ENCODE results near the gene MEGF10.
"Not testable (repeated sequence)": the region's sequence is repeated elsewhere in the genome, so short reads cannot be mapped to it uniquely, and the experiment has no call there.

MEGF10 gene

DNA sequence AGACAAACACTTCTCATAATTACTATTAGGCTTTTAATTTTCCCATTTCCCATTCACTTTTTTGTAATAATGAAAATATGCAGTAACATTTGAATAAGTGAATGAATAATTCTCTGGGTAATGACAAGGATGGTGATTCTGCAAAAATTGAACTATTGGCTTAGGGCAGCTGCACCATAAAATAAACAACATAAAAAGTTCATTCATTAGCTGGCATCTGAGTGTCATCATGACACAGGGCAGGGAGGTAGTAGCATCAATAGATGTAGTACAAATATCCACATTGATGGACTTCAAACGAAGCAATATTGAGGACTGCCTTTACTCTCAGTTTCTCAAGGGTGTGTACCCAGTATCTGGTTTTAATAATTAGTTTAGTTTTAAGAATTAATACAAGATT is 4.9 kb downstream of the MEGF10 start:
- no CpG with 5 or more reads among the region's 1 CpG for WGBS
- H2BK120ac ChIP-seq (ENCODE audit: low read depth, low read length): no peak overlapping the region
- H3K4me3 ChIP-seq (ENCODE audit: insufficient read depth in 1 of 2, low read depth in 1 of 2, low read length in 2 of 2): no peak overlapping the region
- no peak overlapping the region for H3K14ac ChIP-seq (ENCODE audit: low read length in 2 of 2)
- no peaks in the 10 kb centered on the region for H3K36me3 ChIP-seq (ENCODE audit: control insufficient read depth in 1 of 2, insufficient read depth in 2 of 2, low read depth in 1 of 2, low read length in 2 of 2)
- no peak overlapping the region for H3K27ac ChIP-seq (ENCODE audit: low read length, poor library complexity, severe bottlenecking)
- no peak overlapping the region for H2AK5ac ChIP-seq (ENCODE audit: low read length, severe bottlenecking)
- H3K4me2 ChIP-seq (ENCODE audit: low read length, poor library complexity, severe bottlenecking): no peak overlapping the region
- no peak overlapping the region for H2BK15ac ChIP-seq (ENCODE audit: low read depth, poor library complexity, severe bottlenecking)
- no peak overlapping the region for H2AFZ ChIP-seq (ENCODE audit: low read depth, low read length)
- H2BK12ac ChIP-seq (ENCODE audit: low read length in 2 of 2): no peak overlapping the region
- H3K27me3 ChIP-seq (ENCODE audit: control insufficient read depth in 1 of 2, insufficient read depth in 1 of 2, low read length in 2 of 2): peaks cover 0 to 13% of the 10 kb centered on the region in 2 experiments
- no peak overlapping the region for H3K4ac ChIP-seq (ENCODE audit: low read depth in 1 of 2, low read length in 2 of 2)
- no peak for DNase-seq
- H3K9me3 ChIP-seq (ENCODE audit: control insufficient read depth, low read length): no peaks in the 10 kb centered on the region
- no peak overlapping the region for H4K8ac ChIP-seq (ENCODE audit: low read length)
- H3K18ac ChIP-seq (ENCODE audit: low read depth in 1 of 2, low read length in 2 of 2): no peak overlapping the region
- H3K23ac ChIP-seq (ENCODE audit: low read length in 2 of 2): no peak overlapping the region
- H3K9ac ChIP-seq (ENCODE audit: low read length): no peak overlapping the region
- H3K4me1 ChIP-seq (ENCODE audit: control insufficient read depth, insufficient read depth, low read depth, low read length): peaks cover 5% of the 10 kb centered on the region
- no peaks in the 10 kb centered on the region for H3K79me1 ChIP-seq (replicated peaks; ENCODE audit: low read length, poor library complexity, severe bottlenecking)
- no peak overlapping the region for H2BK5ac ChIP-seq (ENCODE audit: low read depth, low read length, poor library complexity, severe bottlenecking)
- H4K91ac ChIP-seq (ENCODE audit: low read length): no peak overlapping the region

GRCh38 chr5:127296321-127296720 is 5.7 kb downstream of the MEGF10 start:
- peaks cover 0 to 9% of the 10 kb centered on the region in 2 experiments for H3K27me3 ChIP-seq (ENCODE audit: control insufficient read depth in 1 of 2, insufficient read depth in 1 of 2, low read length in 2 of 2)
- DNase-seq: peak; percentile 9
- H3K4me2 ChIP-seq (ENCODE audit: low read length, poor library complexity, severe bottlenecking): no peak overlapping the region

GRCh38 chr5:127296894-127297293 is 6.3 kb downstream of the MEGF10 start:
- H4K8ac ChIP-seq (ENCODE audit: low read length); H2BK120ac ChIP-seq (ENCODE audit: low read depth, low read length); H2BK5ac ChIP-seq (ENCODE audit: low read depth, low read length, poor library complexity, severe bottlenecking); H2AK5ac ChIP-seq (ENCODE audit: low read length, severe bottlenecking); H2AFZ ChIP-seq (ENCODE audit: low read depth, low read length); H3K27ac ChIP-seq (ENCODE audit: low read length, poor library complexity, severe bottlenecking); DNase-seq; H3K9me3 ChIP-seq (ENCODE audit: control insufficient read depth, low read length); H3K14ac ChIP-seq (ENCODE audit: low read length in 2 of 2); H3K4me2 ChIP-seq (ENCODE audit: low read length, poor library complexity, severe bottlenecking); H3K4me3 ChIP-seq (ENCODE audit: insufficient read depth in 1 of 2, low read depth in 1 of 2, low read length in 2 of 2); H3K9ac ChIP-seq (ENCODE audit: low read length); H3K23ac ChIP-seq (ENCODE audit: low read length in 2 of 2); H3K79me1 ChIP-seq (replicated peaks; ENCODE audit: low read length, poor library complexity, severe bottlenecking); H4K91ac ChIP-seq (ENCODE audit: low read length); H2BK15ac ChIP-seq (ENCODE audit: low read depth, poor library complexity, severe bottlenecking); H3K18ac ChIP-seq (ENCODE audit: low read depth in 1 of 2, low read length in 2 of 2); H3K36me3 ChIP-seq (ENCODE audit: control insufficient read depth in 1 of 2, insufficient read depth in 2 of 2, low read depth in 1 of 2, low read length in 2 of 2); H2BK12ac ChIP-seq (ENCODE audit: low read length in 2 of 2); H3K27me3 ChIP-seq (ENCODE audit: control insufficient read depth in 1 of 2, insufficient read depth in 1 of 2, low read length in 2 of 2); H3K4ac ChIP-seq (ENCODE audit: low read depth in 1 of 2, low read length in 2 of 2); H3K4me1 ChIP-seq (ENCODE audit: control insufficient read depth, insufficient read depth, low read depth, low read length): not testable (repeated sequence)
- 64% methylated on average over 5 of the region's 5 CpGs for WGBS

More at GRCh38 chr5:127296321-127296720, 5.7 kb downstream of the MEGF10 start:
- no peak overlapping the region for H4K91ac ChIP-seq (ENCODE audit: low read length)
- no peak overlapping the region for H2AK5ac ChIP-seq (ENCODE audit: low read length, severe bottlenecking)
- H2AFZ ChIP-seq (ENCODE audit: low read depth, low read length): no peak overlapping the region
- no peaks in the 10 kb centered on the region for H3K9me3 ChIP-seq (ENCODE audit: control insufficient read depth, low read length)
- H3K79me1 ChIP-seq (replicated peaks; ENCODE audit: low read length, poor library complexity, severe bottlenecking): no peaks in the 10 kb centered on the region
- no peak overlapping the region for H3K4ac ChIP-seq (ENCODE audit: low read depth in 1 of 2, low read length in 2 of 2)
- no peak overlapping the region for H4K8ac ChIP-seq (ENCODE audit: low read length)
- H3K4me3 ChIP-seq (ENCODE audit: insufficient read depth in 1 of 2, low read depth in 1 of 2, low read length in 2 of 2): no peak overlapping the region
- no peak overlapping the region for H3K27ac ChIP-seq (ENCODE audit: low read length, poor library complexity, severe bottlenecking)
- H2BK12ac ChIP-seq (ENCODE audit: low read length in 2 of 2): no peak overlapping the region
- no peak overlapping the region for H2BK5ac ChIP-seq (ENCODE audit: low read depth, low read length, poor library complexity, severe bottlenecking)
- H2BK120ac ChIP-seq (ENCODE audit: low read depth, low read length): no peak overlapping the region
- H3K18ac ChIP-seq (ENCODE audit: low read depth in 1 of 2, low read length in 2 of 2): no peak overlapping the region
- H3K9ac ChIP-seq (ENCODE audit: low read length): no peak overlapping the region
- no peaks in the 10 kb centered on the region for H3K36me3 ChIP-seq (ENCODE audit: control insufficient read depth in 1 of 2, insufficient read depth in 2 of 2, low read depth in 1 of 2, low read length in 2 of 2)
- no peak overlapping the region for H3K23ac ChIP-seq (ENCODE audit: low read length in 2 of 2)
- H3K4me1 ChIP-seq (ENCODE audit: control insufficient read depth, insufficient read depth, low read depth, low read length): no peaks in the 10 kb centered on the region
- H2BK15ac ChIP-seq (ENCODE audit: low read depth, poor library complexity, severe bottlenecking): no peak overlapping the region
- H3K14ac ChIP-seq (ENCODE audit: low read length in 2 of 2): no peak overlapping the region

DNA sequence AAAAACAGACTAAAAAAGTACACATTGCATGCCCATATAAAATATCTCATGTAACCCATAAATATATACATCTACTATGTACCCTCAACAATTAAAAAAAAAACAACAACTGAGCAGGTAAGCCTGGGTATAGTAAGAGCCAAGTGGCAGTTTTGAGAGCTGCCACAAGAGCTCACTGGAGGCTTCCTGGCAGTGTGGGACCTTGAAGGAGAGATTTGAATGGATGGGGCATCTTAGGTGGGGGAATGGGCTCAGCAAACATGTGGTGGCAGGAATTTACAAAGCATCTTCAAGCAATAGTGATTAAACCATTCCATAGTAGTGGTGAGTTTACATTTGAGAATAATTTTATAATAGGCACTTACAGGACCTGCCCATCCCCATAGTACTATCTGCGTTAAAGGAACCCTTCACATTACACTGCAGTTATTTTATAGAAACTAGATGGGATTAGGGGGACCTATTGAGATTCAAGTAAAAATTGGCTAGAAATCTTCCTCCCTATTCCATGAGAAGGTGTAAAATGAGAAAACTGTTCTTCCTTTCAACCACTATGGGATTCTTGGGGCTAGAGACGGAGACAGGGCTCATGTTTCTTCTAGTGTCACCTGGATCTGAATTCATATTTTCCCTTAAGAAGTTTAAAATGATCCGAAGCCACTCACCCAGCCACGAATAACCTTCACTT is 6.9 kb downstream of the MEGF10 start:
- Histone ChIP-seq H4K8ac (ENCODE audit: low read length) (no peak overlapping the region), H3K9ac (ENCODE audit: low read length) (no peak overlapping the region), H2AK5ac (ENCODE audit: low read length, severe bottlenecking) (peak overlapping the region; percentile 41), H3K4me1 (ENCODE audit: control insufficient read depth, insufficient read depth, low read depth, low read length) (no peaks in the 10 kb centered on the region), H3K79me1 (replicated peaks; ENCODE audit: low read length, poor library complexity, severe bottlenecking) (no peaks in the 10 kb centered on the region), H2BK120ac (ENCODE audit: low read depth, low read length) (no peak overlapping the region), H3K4ac (ENCODE audit: low read depth in 1 of 2, low read length in 2 of 2) (no peak overlapping the region), H3K23ac (ENCODE audit: low read length in 2 of 2) (no peak overlapping the region), H3K27ac (ENCODE audit: low read length, poor library complexity, severe bottlenecking) (no peak overlapping the region), H3K14ac (ENCODE audit: low read length in 2 of 2) (no peak overlapping the region), H2AFZ (ENCODE audit: low read depth, low read length) (no peak overlapping the region), H4K91ac (ENCODE audit: low read length) (no peak overlapping the region), H3K18ac (ENCODE audit: low read depth in 1 of 2, low read length in 2 of 2) (no peak overlapping the region), H3K4me3 (ENCODE audit: insufficient read depth in 1 of 2, low read depth in 1 of 2, low read length in 2 of 2) (no peak overlapping the region), H2BK12ac (ENCODE audit: low read length in 2 of 2) (no peak overlapping the region), H3K4me2 (ENCODE audit: low read length, poor library complexity, severe bottlenecking) (no peak overlapping the region), H3K27me3 (ENCODE audit: control insufficient read depth in 1 of 2, insufficient read depth in 1 of 2, low read length in 2 of 2) (no peaks in the 10 kb centered on the region), H2BK5ac (ENCODE audit: low read depth, low read length, poor library complexity, severe bottlenecking) (no peak overlapping the region), H2BK15ac (ENCODE audit: low read depth, poor library complexity, severe bottlenecking) (no peak overlapping the region), H3K36me3 (ENCODE audit: control insufficient read depth in 1 of 2, insufficient read depth in 2 of 2, low read depth in 1 of 2, low read length in 2 of 2) (no peaks in the 10 kb centered on the region), H3K9me3 (ENCODE audit: control insufficient read depth, low read length) (no peaks in the 10 kb centered on the region)
- WGBS: 100% methylated on average over 1 of the region's 4 CpGs
- no peak for DNase-seq
